GM19099 (cell line): ENCODE results near the gene ZDHHC1.

ENCODE experiments used
- POLR2A ChIP-seq: IDR thresholded peaks from 3 replicates; pipeline ENCODE4 v1.6.1; 2011; ENCODE audit warnings: low read depth; ENCODE audit not compliant: insufficient read length; ENCODE audit errors: extremely low read depth

The ZDHHC1 gene

DNA sequence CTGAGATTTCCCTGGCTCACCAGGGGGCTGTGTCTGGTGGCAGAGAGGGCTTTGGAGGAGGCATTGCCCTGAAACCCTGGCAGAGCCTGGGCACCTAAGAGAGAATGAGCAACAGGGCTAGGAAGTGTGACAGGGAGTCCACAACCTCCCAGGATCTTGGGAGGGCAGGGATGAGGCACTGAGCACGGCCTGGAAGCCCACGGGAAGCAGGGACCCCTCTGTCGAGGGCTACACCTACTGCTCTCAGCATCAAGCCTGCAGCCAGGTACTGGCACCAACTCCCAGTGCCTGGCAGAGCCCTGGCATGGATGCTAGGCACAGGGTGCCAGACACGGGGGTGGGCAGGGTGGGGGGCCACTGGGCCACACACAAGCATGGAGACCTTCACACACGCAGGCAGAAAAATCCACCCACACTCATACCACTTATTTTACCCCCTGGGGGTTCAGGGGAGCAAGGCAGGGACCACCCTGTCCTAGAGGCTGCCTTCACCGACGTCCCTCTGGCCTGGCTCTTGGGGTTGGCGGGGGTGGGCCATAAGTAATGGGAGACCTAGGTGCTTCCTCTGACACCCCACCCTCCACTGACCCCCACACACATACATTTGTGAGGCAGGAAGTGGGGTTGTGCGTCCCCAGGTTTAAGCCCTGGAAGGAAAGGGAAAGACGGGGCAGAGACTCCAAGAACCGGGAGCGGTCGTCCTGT, 13.7 kb upstream of the ZDHHC1 start:
- no peak for TF ChIP-seq POLR2A

DNA sequence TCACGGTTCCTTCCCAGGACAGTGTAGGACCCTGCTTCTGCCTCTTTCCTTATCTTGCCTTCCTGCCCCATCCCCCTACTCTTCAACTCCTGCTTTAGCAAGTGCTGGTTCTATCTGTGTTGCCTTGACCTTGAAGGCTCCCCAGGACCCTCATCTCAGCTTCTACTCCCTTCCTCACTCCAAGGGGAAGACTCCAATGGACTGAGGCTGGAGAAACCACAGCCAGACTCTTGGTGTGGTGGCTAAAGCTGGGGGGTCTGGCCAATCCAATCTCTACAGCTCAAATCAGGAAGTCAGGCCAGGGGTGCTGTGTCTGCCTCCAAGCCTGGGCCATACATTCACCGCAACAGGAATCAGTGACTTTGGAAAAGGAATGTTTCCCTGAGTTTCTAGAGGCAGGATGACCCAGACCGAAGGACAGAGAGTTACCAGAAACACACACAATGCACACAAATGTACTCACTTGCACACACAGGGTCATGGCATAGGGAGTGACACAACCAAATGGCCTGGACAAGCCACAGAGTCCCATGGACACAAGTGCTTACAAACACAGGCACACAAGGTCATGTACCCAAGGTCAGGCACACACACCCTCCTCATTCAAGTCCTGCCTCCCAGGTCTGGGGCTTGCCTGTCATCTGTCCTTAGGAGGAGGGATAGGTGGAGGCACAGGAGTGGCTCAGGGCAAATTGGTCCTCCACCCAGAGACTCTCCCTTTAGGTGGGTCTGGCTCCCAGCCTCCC, 12.9 kb upstream of the ZDHHC1 start:
- TF ChIP-seq POLR2A, result no peak

DNA sequence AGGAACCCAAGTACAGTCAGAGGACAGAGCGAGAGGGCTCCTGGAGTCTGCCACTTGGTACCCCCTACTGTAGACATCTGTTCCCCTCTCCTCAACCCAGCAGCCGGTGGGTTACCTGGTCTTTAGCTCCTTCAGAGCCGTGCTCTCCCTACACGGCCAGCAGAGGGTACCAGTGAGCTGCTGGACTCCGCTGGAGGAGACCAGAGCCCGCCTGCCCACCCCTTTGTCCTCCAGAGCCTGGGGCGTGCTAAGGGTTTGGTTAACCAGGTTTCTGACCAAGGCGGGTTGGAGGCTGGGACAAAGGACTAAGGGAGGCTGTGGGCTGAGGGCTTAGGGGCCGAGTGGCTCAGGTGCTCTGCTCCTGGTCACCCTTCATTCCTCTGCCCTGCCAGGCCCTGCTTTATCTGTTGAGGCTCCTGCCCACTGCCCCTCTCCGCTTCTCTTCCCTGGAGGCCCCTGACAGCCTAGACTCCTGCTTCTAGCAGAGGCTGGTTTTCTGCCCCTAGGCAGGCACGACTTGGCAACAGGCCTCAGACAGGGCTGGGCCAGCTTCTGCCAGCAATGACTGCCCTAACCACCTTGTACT, 12.0 kb upstream of the ZDHHC1 start:
- no peak for TF ChIP-seq POLR2A

DNA sequence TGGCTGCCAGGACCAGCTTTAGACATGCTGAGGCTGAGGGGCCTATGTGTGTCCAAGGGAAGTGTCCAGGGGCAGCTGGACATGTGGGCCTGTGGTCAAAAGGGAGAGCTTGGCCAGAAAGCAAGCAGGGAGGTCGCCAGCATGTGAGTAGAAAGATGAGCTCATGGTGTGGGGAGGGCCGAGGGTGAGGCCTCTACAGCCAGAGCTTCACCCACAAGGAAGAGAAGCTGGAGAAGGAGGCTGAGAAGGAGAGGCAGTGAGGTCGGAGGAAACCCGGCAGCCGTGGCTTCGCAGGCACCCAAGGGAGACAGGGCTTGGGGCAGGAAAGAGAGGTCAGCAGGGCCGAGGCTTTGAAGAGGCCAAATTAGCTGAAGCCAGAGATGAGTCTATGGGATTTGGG, 10.7 kb upstream of the ZDHHC1 start:
- TF ChIP-seq POLR2A, result no peak

DNA sequence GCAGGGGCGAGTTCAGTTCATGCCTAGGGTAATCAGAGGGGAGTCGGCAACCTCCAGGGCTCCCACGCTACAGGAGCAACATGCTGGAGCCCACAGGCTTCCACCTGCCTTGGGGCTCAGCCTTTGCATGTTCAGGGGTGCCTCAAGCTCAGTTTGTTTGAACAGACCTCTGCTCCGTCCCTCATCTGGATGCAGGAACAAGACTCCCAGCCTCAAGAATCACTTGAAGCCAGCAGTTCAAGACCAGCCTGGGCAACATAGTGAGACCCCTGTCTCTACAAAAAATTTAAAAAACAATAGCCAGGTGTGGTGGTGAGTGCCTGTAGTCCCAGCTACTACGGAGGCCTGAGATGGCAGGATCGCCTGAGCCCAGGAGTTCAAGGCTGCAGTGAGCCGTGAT, 9.7 kb upstream of the ZDHHC1 start:
- no peak for TF ChIP-seq POLR2A

DNA sequence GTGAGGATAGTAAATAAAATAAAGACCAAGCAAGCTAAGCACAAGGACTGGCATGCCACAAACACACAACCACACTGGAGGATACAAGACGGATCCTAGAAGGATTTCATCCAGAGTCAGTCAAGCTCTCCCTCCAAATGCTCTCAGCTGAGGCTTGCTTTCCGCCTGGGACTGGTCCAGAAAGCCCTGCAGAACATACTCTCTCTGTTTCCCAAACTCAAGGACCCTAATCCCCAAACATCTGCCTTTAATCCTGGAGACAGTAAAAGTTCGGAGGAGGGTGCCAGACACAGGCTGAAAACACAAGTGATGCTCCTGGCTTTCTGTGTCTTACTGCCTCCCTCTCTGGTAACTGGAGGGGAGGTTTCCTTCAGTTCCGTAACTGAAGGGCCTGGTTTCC, 9.3 kb upstream of the ZDHHC1 start:
- no peak for TF ChIP-seq POLR2A

- no peak for TF ChIP-seq POLR2A
Measured at GRCh38 chr16:67425061-67425460, 8.8 kb upstream of the ZDHHC1 start.

- no peak for TF ChIP-seq POLR2A
Measured at GRCh38 chr16:67424261-67424615, 8.0 kb upstream of the ZDHHC1 start.

DNA sequence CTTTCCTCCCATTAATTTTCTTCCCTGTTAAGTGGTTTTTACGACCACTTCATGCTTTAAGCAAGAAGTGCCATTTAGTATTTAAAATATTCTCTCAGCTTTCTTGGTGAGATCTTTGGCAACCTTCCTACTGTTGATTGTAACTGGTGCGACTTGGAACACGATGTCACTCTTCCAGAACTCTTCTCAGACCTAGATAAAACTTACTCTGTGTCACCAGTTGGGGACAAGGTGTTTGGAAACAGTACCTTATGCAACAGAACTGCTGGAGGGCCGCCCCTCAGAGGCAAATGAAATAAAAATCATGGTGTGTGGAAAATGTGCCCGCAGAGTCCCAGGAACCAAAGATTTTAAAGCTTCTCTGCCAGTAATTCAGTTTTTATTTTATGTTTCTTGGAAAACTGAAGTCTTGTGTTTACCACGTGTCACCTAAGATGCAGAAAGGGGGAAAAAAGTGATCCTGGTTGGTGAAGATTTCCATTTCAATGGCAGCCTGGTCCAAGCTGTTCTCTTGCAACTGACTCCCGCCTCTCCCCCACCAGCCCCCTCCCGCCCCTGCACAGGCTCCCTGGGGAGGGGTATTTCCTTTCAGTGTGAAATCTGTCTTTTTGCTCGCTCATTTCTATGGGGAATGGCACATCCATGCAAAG, 7.5 kb upstream of the ZDHHC1 start:
- TF ChIP-seq POLR2A, result no peak

DNA sequence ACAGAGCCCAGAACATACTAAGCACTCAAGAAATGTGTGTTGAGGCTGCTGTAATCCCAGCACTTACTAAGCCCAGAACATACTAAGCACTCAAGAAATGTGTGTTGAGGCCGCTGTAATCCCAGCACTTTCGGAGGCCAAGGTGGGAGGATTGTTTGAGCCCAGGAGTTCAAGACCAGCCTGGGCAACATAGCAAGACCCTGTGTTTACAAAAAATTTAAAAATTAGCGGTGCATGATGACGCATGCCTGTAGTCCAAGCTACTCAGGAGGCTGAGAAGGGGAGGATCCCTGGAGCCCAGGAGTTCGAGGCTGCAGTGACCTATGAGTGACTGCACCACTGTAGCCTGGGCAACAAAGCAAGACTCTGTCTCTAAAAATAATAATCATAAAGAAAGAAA, 6.7 kb upstream of the ZDHHC1 start:
- TF ChIP-seq POLR2A, result no peak

DNA sequence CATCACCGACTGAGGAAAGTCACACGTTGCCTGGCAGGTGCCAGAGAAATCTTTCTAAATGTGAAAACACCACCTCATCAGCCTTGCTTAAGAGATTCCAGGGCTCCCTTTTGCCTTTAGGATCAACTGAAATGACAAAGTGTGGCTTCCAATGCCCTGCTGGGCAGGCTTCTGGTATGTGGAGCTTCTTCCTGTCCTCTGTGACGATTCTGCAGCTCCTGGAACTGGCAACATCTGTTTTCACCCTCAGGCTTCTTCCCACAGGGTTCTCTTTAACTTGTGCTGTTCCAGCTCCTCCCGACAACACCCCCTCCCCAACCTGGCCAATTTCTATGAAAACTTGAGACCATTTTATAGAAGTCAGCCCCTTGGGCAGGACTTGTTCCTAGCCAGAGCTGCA, 4.8 kb upstream of the ZDHHC1 start:
- TF ChIP-seq POLR2A, result no peak

DNA sequence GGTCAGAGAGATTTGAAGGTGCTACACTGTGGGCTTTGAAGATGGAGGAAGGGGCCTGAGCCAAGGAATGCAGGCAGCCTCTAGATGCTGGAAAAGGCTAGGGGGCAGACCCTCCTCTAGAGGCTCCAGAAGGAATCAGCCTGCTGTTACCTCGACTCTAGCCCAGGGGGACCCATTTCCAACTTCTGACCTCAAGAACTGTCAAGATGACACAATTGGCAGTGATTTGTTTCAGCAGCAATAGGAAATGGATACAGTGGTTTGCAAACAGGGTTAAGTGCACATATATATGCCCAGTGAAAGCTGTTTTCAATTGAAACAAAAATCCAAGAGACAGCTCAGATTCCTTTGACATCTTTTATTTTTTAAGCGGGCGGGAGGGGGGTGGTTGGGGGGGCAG, 3.7 kb upstream of the ZDHHC1 start:
- no peak for TF ChIP-seq POLR2A

GRCh38 chr16:67419502-67419901, 3.2 kb upstream of the ZDHHC1 start:
- TF ChIP-seq POLR2A, result no peak

GRCh38 chr16:67417333-67418061, 1.2 kb upstream of the ZDHHC1 start:
- no peak for TF ChIP-seq POLR2A
